K562 (cell line): ENCODE results near the gene PNRC1. TPM values are rescaled to one million over a fixed set of nuclear protein-coding genes. Genes with fewer than 3 reads are reported as not detected.

Source experiments
- ATAC-seq: fragments of 200-7000 bp; cut with Tn5 transposase; 3 replicates; pipeline ENCODE4 v1.9.1; 2020; ENCODE audit warnings: moderate library complexity
- BruUV-seq: library from RNA; stranded (reverse); fragments of 400-500 nt; replicated peaks from 2 replicates; lab custom pipeline; 2021; lab: Mats Ljungman, UMichigan
- CTCF ChIA-PET: fragments of 300-600 bp; formaldehyde crosslinking; extraction: SDS; loops from one replicate; lab custom pipeline; 2021; ENCODE audit warnings: low intra/inter-chr PET ratio; lab: Yijun Ruan, JAX
- POLR2A ChIA-PET: fragments of 300-600, 350-650 bp; sonication (Branson Sonifier 250); formaldehyde crosslinking; extraction: SDS; loops from one replicate; lab custom pipeline; 2021; ENCODE audit warnings: antibody characterized with exemption, inconsistent platforms; lab: Yijun Ruan, JAX
- DNase-seq, 4 experiments: peaks; one replicate each; pipeline versions ENCODE4 v3.0.0 to v3.0.0-alpha.2; 2011 to 2018; ENCODE audit warnings: low spot score in 3 of 4, mixed read lengths in 3 of 4; ENCODE audit errors: extremely low read depth in 1 of 4
- FAIRE-seq: peaks from 2 replicates; lab custom pipeline; 2011; peaks lifted over from hg19 to GRCh38; lab: Jason Lieb, UNC
- H2AFZ ChIP-seq: 2 replicates; pipeline ENCODE4 v1.6.0; 2011; ENCODE audit warnings: low read depth, low read length, control low read depth, inconsistent platforms
- H3K27ac ChIP-seq: fragments of 200-600 bp; 3 replicates; pipeline ENCODE4 v1.8.0; 2011; ENCODE audit warnings: low read depth, mild to moderate bottlenecking, control low read depth, inconsistent platforms, low read length, moderate library complexity, mixed read lengths; ENCODE audit errors: extremely low read depth
- H3K27me3 ChIP-seq, 2 experiments: fragments of 300-600 bp in 1 of 2; 2 replicates in 1 of 2; 3 replicates in 1 of 2; pipeline versions ENCODE4 v1.6.0 to v1.8.0; 2011; ENCODE audit warnings: inconsistent platforms in 2 of 2, low read length in 2 of 2, mild to moderate bottlenecking in 1 of 2, mixed read lengths in 1 of 2, moderate library complexity in 1 of 2; ENCODE audit not compliant: control insufficient read depth in 2 of 2, insufficient read depth in 2 of 2
- H3K36me3 ChIP-seq: fragments of 300-600 bp; 3 replicates; pipeline ENCODE4 v1.8.0; 2011; ENCODE audit warnings: mild to moderate bottlenecking, low read length, inconsistent platforms; ENCODE audit not compliant: control insufficient read depth, insufficient read depth
- H3K4me1 ChIP-seq, 2 experiments: fragments of 200-600 bp in 1 of 2; replicated peaks in 1 of 2; 2 replicates in 1 of 2; 3 replicates in 1 of 2; pipeline versions ENCODE4 v1.5.1 to v1.8.0; 2011; ENCODE audit warnings: inconsistent platforms in 2 of 2, low read length in 2 of 2, mild to moderate bottlenecking in 1 of 2, mixed read lengths in 1 of 2, moderate library complexity in 1 of 2; ENCODE audit not compliant: control insufficient read depth in 2 of 2, insufficient read depth in 2 of 2
- H3K4me2 ChIP-seq: 2 replicates; pipeline ENCODE4 v1.6.1; 2011; ENCODE audit warnings: low read length, control low read depth, inconsistent platforms, mixed read lengths; ENCODE audit not compliant: insufficient read depth
- H3K4me3 ChIP-seq: fragments of 200-600 bp; sonication (generic), shearing (Covaris generic); 2 replicates; pipeline ENCODE4 v1.5.1; 2016; ENCODE audit warnings: control low read depth, inconsistent platforms
- H3K79me2 ChIP-seq: fragments of 200-600 bp; 3 replicates; pipeline ENCODE4 v1.8.0; 2011; ENCODE audit warnings: low read length, inconsistent platforms; ENCODE audit not compliant: control insufficient read depth, insufficient read depth
- H3K9ac ChIP-seq, 2 experiments: 2 replicates each; pipeline versions ENCODE4 v1.6.0 to v1.6.1; 2011; ENCODE audit warnings: low read depth in 2 of 2, low read length in 2 of 2, control low read depth in 1 of 2, inconsistent platforms in 1 of 2, mild to moderate bottlenecking in 1 of 2, mixed read lengths in 1 of 2; ENCODE audit not compliant: insufficient read depth in 1 of 2
- H3K9me1 ChIP-seq: one replicate; pipeline ENCODE4 v1.6.0; 2011; ENCODE audit warnings: inconsistent platforms, mild to moderate bottlenecking, low read length, moderate library complexity; ENCODE audit not compliant: control insufficient read depth, insufficient read depth
- H3K9me3 ChIP-seq: replicated peaks from 2 replicates; pipeline ENCODE4 v1.5.1; 2011; ENCODE audit warnings: low read depth, low read length, inconsistent platforms; ENCODE audit not compliant: control insufficient read depth, insufficient read depth
- H4K20me1 ChIP-seq: replicated peaks from 2 replicates; pipeline ENCODE4 v1.6.1; 2011; ENCODE audit warnings: low read length, inconsistent platforms, mixed read lengths; ENCODE audit not compliant: control insufficient read depth, insufficient read depth
- CBFA2T2 ChIP-seq: fragments of 450-650 bp; conservative IDR thresholded peaks from 2 replicates; pipeline ENCODE4 v1.6.1; 2017; ENCODE audit warnings: mild to moderate bottlenecking
- CREB3 ChIP-seq: fragments of 450-650 bp; conservative IDR thresholded peaks from 2 replicates; pipeline ENCODE4 v1.6.1; 2016; ENCODE audit warnings: missing genetic modification characterization, low read depth, mild to moderate bottlenecking, missing compliant biosample characterization, moderate library complexity
- ELK3 ChIP-seq: fragments of 450-650 bp; formaldehyde crosslinking; IDR thresholded peaks from 2 replicates; pipeline ENCODE4 v1.4.0; 2020; ENCODE audit warnings: mild to moderate bottlenecking
- RAD21 ChIP-seq, 2 experiments: fragments of 250-450 bp in 1 of 2; fragments of 450-650 bp in 1 of 2; sonication (Bioruptor Pico) in 1 of 2; formaldehyde crosslinking in 1 of 2; IDR thresholded peaks in 1 of 2; conservative IDR thresholded peaks in 1 of 2; 2 replicates each; pipeline versions ENCODE4 v1.4.0 to v1.8.0; 2020 to 2022; ENCODE audit warnings: mild to moderate bottlenecking in 2 of 2, moderate library complexity in 1 of 2
- REST ChIP-seq, 2 experiments: fragments of 450-650 bp; formaldehyde crosslinking in 1 of 2; IDR thresholded peaks; 2 replicates each; pipeline versions ENCODE4 v1.4.0 to v1.6.1; 2014 to 2020; ENCODE audit warnings: mild to moderate bottlenecking in 2 of 2, borderline replicate concordance in 1 of 2, low read depth in 1 of 2
- SMC3 ChIP-seq: conservative IDR thresholded peaks from 2 replicates; pipeline ENCODE4 v1.6.1; 2011; ENCODE audit warnings: low read depth, low read length, improper control_type of control experiment; ENCODE audit not compliant: insufficient read depth
- TAF1 ChIP-seq: IDR thresholded peaks from 2 replicates; pipeline ENCODE4 v1.6.1; 2011; ENCODE audit warnings: mild to moderate bottlenecking, low read length, moderate library complexity; ENCODE audit not compliant: insufficient read depth, control insufficient read depth, severe bottlenecking; ENCODE audit errors: extremely low read depth
- TEAD2 ChIP-seq: fragments of 450-650 bp; IDR thresholded peaks from 2 replicates; pipeline ENCODE4 v1.6.1; 2016; ENCODE audit warnings: missing genetic modification characterization, control low read depth, missing compliant biosample characterization
- ZNF398 ChIP-seq: fragments of 250-450 bp; sonication (Bioruptor Pico); IDR thresholded peaks from 2 replicates; pipeline ENCODE4 v1.8.0; 2021; ENCODE audit warnings: moderate library complexity, mild to moderate bottlenecking, inconsistent platforms
- in situ Hi-C: fragments of 300-500 bp; cut with MboI; formaldehyde crosslinking; loops from 4 replicates; pipeline ENCODE4 v1.15.0; 2018; ENCODE audit warnings: inconsistent platforms, mixed read lengths
- intact Hi-C: fragments of 100-400 bp; cut with micrococcal nuclease; formaldehyde crosslinking; loops from 2 replicates; pipeline ENCODE4 v1.14.2; 2022
- polyA plus RNA-seq, 8 experiments: library from polyadenylated mRNA; depleted of rRNA in 4 of 8; stranded (reverse) in 5 of 8; unstranded in 3 of 8; fragments of >200 nt; fragmentation: Nextera tagmentation in 2 of 8; fragmentation: Illumina TruSeq in 1 of 8; extraction: Ambion mirVana in 2 of 8; extraction: Trizol in 1 of 8; gene quantifications; 2 replicates each; pipeline versions ENCODE4 v1.2.1 to v1.2.3, GENCODE V29; 2011 to 2014; ENCODE audit warnings: inconsistent platforms in 1 of 8, missing spikeins in 1 of 8
- total RNA-seq, 7 experiments: library from RNA; depleted of rRNA in 6 of 7; stranded (reverse); fragments of >200 nt in 6 of 7; fragmentation: Illumina TruSeq in 2 of 7; extraction: Trizol in 2 of 7; gene quantifications; 2 replicates each; pipeline versions ENCODE4 v1.2.1 to v1.2.3, GENCODE V29; 2011 to 2021; ENCODE audit warnings: low replicate concordance in 1 of 7

PNRC1 gene
- total and polyA plus RNA-seq, 9 of the 15 experiments (the other 6 are each of a cell fraction or from before 2014, with no cell fraction given), result 1.2 to 10.8 (median 6.5) TPM

GRCh38 chr6:89122625-89123024 is 42.1 kb downstream of the PNRC1 start:
- Histone ChIP-seq H3K27ac (no peak overlapping the region), H3K9me3 (no peaks in the 10 kb centered on the region), H3K27me3 (no peaks in the 10 kb centered on the region), H3K9ac (no peak overlapping the region), H4K20me1 (no peaks in the 10 kb centered on the region), H3K4me2 (no peak overlapping the region), H3K4me3 (no peak overlapping the region), H3K9me1 (no peaks in the 10 kb centered on the region), H3K36me3 (no peaks in the 10 kb centered on the region), H2AFZ (no peak overlapping the region), H3K79me2 (no peaks in the 10 kb centered on the region), H3K4me1 (no peaks in the 10 kb centered on the region)
- ChIA-PET CTCF (no interaction called here), POLR2A (no interaction called here)
- intact Hi-C loops (loop anchor here (1.0 to 5.0 kb wide), 2 partner anchors 120 to 140 kb away; no protein-coding TSS in a partner anchor), in situ Hi-C loops (no loop called here)
- BruUV-seq, result no TSS peak
- ATAC-seq (peak; percentile 61; the same call in 1 of the 3 replicates), FAIRE-seq (peak; percentile 65), DNase-seq (no peak)
- TF ChIP-seq RAD21 (CRISPR knock-in tag; conservative IDR thresholded peaks at IDR 0.05 in 1 of 2, IDR thresholded peaks at IDR 0.05 in 1 of 2) (peak; percentile 56 to 81), TAF1 (no peak), SMC3 (0 out of 2 replicates have a peak, but pooled peaks have one; percentile 17), CBFA2T2 (no peak), TEAD2 (tag) (no peak), REST (IDR thresholded peaks at IDR 0.05; ENCODE audit: borderline replicate concordance) (peak; percentile 27; the same call in 1 of the 2 replicates), REST (CRISPR knock-in tag; IDR thresholded peaks at IDR 0.05; ENCODE audit: low read depth) (no peak), CREB3 (no peak), ELK3 (CRISPR knock-in tag) (no peak), ZNF398 (CRISPR knock-in tag) (no peak)
